Head of caudate nucleus (tissue), 42 donors: ENCODE data around the gene GAK.

Experiments
- DNase-seq, 42 donors: peaks; one replicate each; pipeline versions ENCODE4 v3.0.0 to v3.0.0-alpha.2; 2020 to 2021; ENCODE audit warnings: mixed read lengths in 7 of 42
- intact Hi-C: fragments of 100-400 bp; cut with DNase I; formaldehyde crosslinking; loops from one replicate; pipeline ENCODE4 v1.15.0; 2022

GAK gene

GRCh38 chr4:884896-885295, 47.2 kb downstream of the GAK start:
- intact Hi-C loops, result no loop called here
- DNase-seq, result no peak

- intact Hi-C loops, result no loop called here
- no peak for DNase-seq
Observed at GRCh38 chr4:884259-884658, 47.9 kb downstream of the GAK start.

- DNase-seq, result no peak
Observed at GRCh38 chr4:883377-884095, 48.6 kb downstream of the GAK start.

GRCh38 chr4:882646-883045, 49.5 kb downstream of the GAK start:
- no peak for DNase-seq
- intact Hi-C loops, result no loop called here

More at GRCh38 chr4:883377-884095, 48.6 kb downstream of the GAK start:
- intact Hi-C loops, result no loop called here

GRCh38 chr4:881709-882108, 50.4 kb downstream of the GAK start:
- intact Hi-C loops, result no loop called here
- DNase-seq, result no peak

- DNase-seq, result no peak
- intact Hi-C loops, result no loop called here
Observed at GRCh38 chr4:880684-881405, 51.3 kb downstream of the GAK start.

- intact Hi-C loops, result no loop called here
- peak in 38 of 42 donors; percentile 22 to 85 (median 54) for DNase-seq
Observed at GRCh38 chr4:879729-880077, 52.4 kb downstream of the GAK start.

- intact Hi-C loops, result no loop called here
Observed at GRCh38 chr4:878796-879728, 53.1 kb downstream of the GAK start.

GRCh38 chr4:877502-877901, 54.6 kb downstream of the GAK start:
- DNase-seq, result no peak
- intact Hi-C loops, result no loop called here

More at GRCh38 chr4:878796-879728, 53.1 kb downstream of the GAK start:
- no peak for DNase-seq

- no peak for DNase-seq
- intact Hi-C loops, result no loop called here
Observed at GRCh38 chr4:876780-877179, 55.3 kb downstream of the GAK start.

GRCh38 chr4:875818-876423, 56.2 kb downstream of the GAK start:
- intact Hi-C loops, result no loop called here
- DNase-seq, result no peak

GRCh38 chr4:874971-875817, 56.9 kb downstream of the GAK start:
- DNase-seq, result peak in 16 of 42 donors; percentile 9 to 67 (median 28)
- intact Hi-C loops, result no loop called here

GRCh38 chr4:874056-874455, 58.1 kb downstream of the GAK start:
- intact Hi-C loops, result no loop called here
- no peak for DNase-seq

- peak in 25 of 42 donors; percentile 8 to 68 (median 38) for DNase-seq
- intact Hi-C loops, result no loop called here
Observed at GRCh38 chr4:872241-872981, 59.7 kb downstream of the GAK start.

- intact Hi-C loops, result no loop called here
- no peak for DNase-seq
Observed at GRCh38 chr4:871484-871883, 60.6 kb downstream of the GAK start.

GRCh38 chr4:870951-871350, 61.2 kb downstream of the GAK start:
- intact Hi-C loops, result no loop called here

GRCh38 chr4:869776-870175, 62.3 kb downstream of the GAK start:
- no peak for DNase-seq
- intact Hi-C loops, result no loop called here

More at GRCh38 chr4:870951-871350, 61.2 kb downstream of the GAK start:
- DNase-seq, result no peak

- intact Hi-C loops, result no loop called here
- peak in 9 of 42 donors; percentile 12 to 50 (median 25) for DNase-seq
Observed at GRCh38 chr4:868421-868820, 63.7 kb downstream of the GAK start.
